ENCODE data around the gene FOXF1. TPM values are rescaled to one million over a fixed set of nuclear protein-coding genes. Genes with fewer than 3 reads are reported as not detected.

FOXF1 gene
- total RNA-seq, 1 donor from 2014 or later = 0.33 TPM

DNA sequence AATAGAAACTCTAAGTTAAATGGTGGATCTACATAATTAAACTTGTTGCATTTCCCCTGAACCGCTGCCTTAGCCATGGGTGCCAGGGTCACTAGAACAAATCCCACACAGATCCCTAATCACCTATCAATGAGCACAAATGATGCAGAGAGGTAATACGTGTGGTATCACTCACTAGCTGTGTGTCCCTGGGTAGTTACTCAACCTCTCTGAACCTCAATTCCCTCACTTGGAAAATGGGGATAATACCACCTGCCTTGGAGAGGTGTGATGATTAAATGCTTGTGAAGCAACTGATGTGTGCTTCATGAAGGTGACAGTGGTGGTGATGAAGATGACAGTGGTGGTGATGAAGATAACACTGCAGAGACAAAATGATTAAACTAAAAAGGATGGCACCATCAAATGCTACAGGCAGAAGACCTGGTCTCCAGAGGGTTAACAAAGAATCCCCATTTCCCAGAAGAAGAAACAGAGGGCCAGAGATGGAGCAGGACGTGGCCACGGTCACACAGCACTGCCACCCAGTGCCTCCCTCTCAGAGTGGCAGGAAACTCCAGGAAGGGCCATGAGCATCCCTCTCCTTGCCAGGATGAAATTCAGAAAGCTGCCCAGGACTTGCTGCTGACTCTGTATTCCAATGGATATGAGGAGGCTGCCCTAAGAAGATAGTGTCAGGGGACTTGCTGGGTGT, 17.9 kb upstream of the FOXF1 start:
- intact Hi-C loops (cut with micrococcal nuclease) = no loop called here
- Histone ChIP-seq H3K4me3 (no peak overlapping the region), H3K27ac (replicated peaks) (no peak overlapping the region), H3K4me1 (peaks cover 14% of the 10 kb centered on the region), H3K9me3 (replicated peaks) (peaks cover 7% of the 10 kb centered on the region), H3K36me3 (no peaks in the 10 kb centered on the region), H3K27me3 (ENCODE audit: low read depth) (peaks cover 100% of the 10 kb centered on the region)
- TF ChIP-seq CTCF (IDR thresholded peaks at IDR 0.05; ENCODE audit: borderline replicate concordance) = no peak
- DNase-seq = no peak

- Histone ChIP-seq H3K4me3 (no peak overlapping the region), H3K36me3 (no peaks in the 10 kb centered on the region)
These were observed 17.2 kb upstream of the FOXF1 start for GRCh38 chr16:86492961-86493629.

GRCh38 chr16:86494039-86494564, 16.2 kb upstream of the FOXF1 start:
- Histone ChIP-seq H3K4me3 (no peak overlapping the region), H3K27me3 (ENCODE audit: low read depth) (peaks cover 100% of the 10 kb centered on the region), H3K9me3 (replicated peaks) (peaks cover 7% of the 10 kb centered on the region), H3K4me1 (peaks cover 31% of the 10 kb centered on the region), H3K36me3 (no peaks in the 10 kb centered on the region), H3K27ac (replicated peaks) (no peak overlapping the region)
- no peak for DNase-seq
- intact Hi-C loops (cut with micrococcal nuclease) = no loop called here
- no peak for TF ChIP-seq CTCF (IDR thresholded peaks at IDR 0.05; ENCODE audit: borderline replicate concordance)

More at GRCh38 chr16:86492961-86493629, 17.2 kb upstream of the FOXF1 start:
- Histone ChIP-seq H3K27me3 (ENCODE audit: low read depth) (peaks cover 100% of the 10 kb centered on the region), H3K27ac (replicated peaks) (no peak overlapping the region), H3K9me3 (replicated peaks) (peaks cover 7% of the 10 kb centered on the region), H3K4me1 (peaks cover 21% of the 10 kb centered on the region)
- TF ChIP-seq CTCF (IDR thresholded peaks at IDR 0.05; ENCODE audit: borderline replicate concordance) = no peak
- intact Hi-C loops (cut with micrococcal nuclease) = no loop called here
- DNase-seq = no peak

- TF ChIP-seq CTCF (IDR thresholded peaks at IDR 0.05; ENCODE audit: borderline replicate concordance) = no peak
- Histone ChIP-seq H3K27me3 (ENCODE audit: low read depth) (peaks cover 100% of the 10 kb centered on the region), H3K36me3 (no peaks in the 10 kb centered on the region), H3K4me1 (peaks cover 33% of the 10 kb centered on the region), H3K4me3 (no peak overlapping the region), H3K27ac (replicated peaks) (no peak overlapping the region), H3K9me3 (replicated peaks) (peaks cover under 1% of the 10 kb centered on the region)
- DNase-seq = no peak
- intact Hi-C loops (cut with micrococcal nuclease) = no loop called here
These were observed 15.6 kb upstream of the FOXF1 start for GRCh38 chr16:86494565-86495356.

- no peak for DNase-seq
- no peaks in the 10 kb centered on the region for H3K9me3 ChIP-seq (replicated peaks)
- H3K4me3 ChIP-seq = no peak overlapping the region
- no peak overlapping the region for H3K27ac ChIP-seq (replicated peaks)
- intact Hi-C loops (cut with micrococcal nuclease) = no loop called here
- peaks cover 100% of the 10 kb centered on the region for H3K27me3 ChIP-seq (ENCODE audit: low read depth)
- H3K36me3 ChIP-seq = no peaks in the 10 kb centered on the region
- H3K4me1 ChIP-seq = peaks cover 33% of the 10 kb centered on the region
- TF ChIP-seq CTCF (IDR thresholded peaks at IDR 0.05; ENCODE audit: borderline replicate concordance) = no peak
These were observed 15.0 kb upstream of the FOXF1 start for GRCh38 chr16:86495357-86495701.
